Measurements from ENCODE around the gene ARMH3. TPM values are rescaled to one million over a fixed set of nuclear protein-coding genes. Genes with fewer than 3 reads are reported as not detected.

Gene ARMH3
- total RNA-seq, 4 donors from 2014 or later: 12.9 to 19.3 (median 16.2) TPM

- DNase-seq (ENCODE audit: extremely low spot score): no peak
- intact Hi-C loops (cut with DNase I): no loop called here
- TF ChIP-seq POLR2AphosphoS5 (IDR thresholded peaks at IDR 0.05) (no peak), EP300 (IDR thresholded peaks at IDR 0.05) (no peak), CTCF (IDR thresholded peaks at IDR 0.05) (no peak), POLR2A (IDR thresholded peaks at IDR 0.05; ENCODE audit: low read depth) (no peak)
- H3K27ac ChIP-seq (replicated peaks in 1 of 4): no peak overlapping the region
- H3K4me1 ChIP-seq: peaks cover 0 to 18% (median 0%) of the 10 kb centered on the region in 4 donors
- H3K9me3 ChIP-seq: peaks cover 0 to 10% (median 4%) of the 10 kb centered on the region in 4 donors
- no peak overlapping the region for H3K4me3 ChIP-seq
- H3K27me3 ChIP-seq: no peaks in the 10 kb centered on the region
- WGBS: 100% methylated on average over 3 of the region's 3 CpGs
- H3K36me3 ChIP-seq: peaks cover 0 to 8% (median 0%) of the 10 kb centered on the region in 4 donors
Observed at GRCh38 chr10:101858723-101859500, 197.1 kb downstream of the ARMH3 start.

GRCh38 chr10:101857802-101858476 lies 198.0 kb downstream of the ARMH3 start:
- Histone ChIP-seq H3K36me3 (peaks cover 0 to 8% (median 0%) of the 10 kb centered on the region in 4 donors), H3K27ac (replicated peaks in 1 of 4) (no peak overlapping the region), H3K27me3 (no peaks in the 10 kb centered on the region), H3K9me3 (peaks cover 0 to 10% (median 4%) of the 10 kb centered on the region in 4 donors), H3K4me1 (peaks cover 0 to 18% (median 0%) of the 10 kb centered on the region in 4 donors), H3K4me3 (no peak overlapping the region)
- intact Hi-C loops (cut with DNase I): no loop called here
- WGBS: 100% methylated on average over 1 of the region's 1 CpG
- no peak for DNase-seq (ENCODE audit: extremely low spot score)
- no peak for TF ChIP-seq EP300 (IDR thresholded peaks at IDR 0.05)
- TF ChIP-seq POLR2AphosphoS5 (IDR thresholded peaks at IDR 0.05): no peak
- TF ChIP-seq CTCF (IDR thresholded peaks at IDR 0.05): no peak
- no peak for TF ChIP-seq POLR2A (IDR thresholded peaks at IDR 0.05; ENCODE audit: low read depth)

GRCh38 chr10:101856626-101857025 lies 199.3 kb downstream of the ARMH3 start:
- H3K9me3 ChIP-seq: peaks cover 0 to 10% (median 4%) of the 10 kb centered on the region in 4 donors
- intact Hi-C loops (cut with DNase I): no loop called here
- H3K27ac ChIP-seq (replicated peaks in 1 of 4): no peak overlapping the region
- no peaks in the 10 kb centered on the region for H3K27me3 ChIP-seq
- H3K36me3 ChIP-seq: no peaks in the 10 kb centered on the region
- peaks cover 3 to 21% (median 6%) of the 10 kb centered on the region in 4 donors for H3K4me1 ChIP-seq
- DNase-seq (ENCODE audit: extremely low spot score): no peak
- H3K4me3 ChIP-seq: no peak overlapping the region
- TF ChIP-seq POLR2A (IDR thresholded peaks at IDR 0.05; ENCODE audit: low read depth): no peak

GRCh38 chr10:101851411-101852116 lies 204.4 kb downstream of the ARMH3 start:
- no peak for DNase-seq (ENCODE audit: extremely low spot score)
- no peak overlapping the region for H3K4me3 ChIP-seq
- no peak overlapping the region for H3K27ac ChIP-seq (replicated peaks in 1 of 4)
- H3K27me3 ChIP-seq: no peaks in the 10 kb centered on the region
- no peak for TF ChIP-seq EP300 (IDR thresholded peaks at IDR 0.05)
- TF ChIP-seq POLR2A (IDR thresholded peaks at IDR 0.05; ENCODE audit: low read depth): no peak
- TF ChIP-seq POLR2AphosphoS5 (IDR thresholded peaks at IDR 0.05): no peak
- TF ChIP-seq CTCF (IDR thresholded peaks at IDR 0.05): no peak
- intact Hi-C loops (cut with DNase I): no loop called here
- H3K9me3 ChIP-seq: no peaks in the 10 kb centered on the region
- peaks cover 11 to 32% (median 25%) of the 10 kb centered on the region in 4 donors for H3K36me3 ChIP-seq
- WGBS: 88% methylated on average over 2 of the region's 4 CpGs
- H3K4me1 ChIP-seq: peaks cover 9 to 35% (median 13%) of the 10 kb centered on the region in 4 donors

- H3K4me1 ChIP-seq: peaks cover 9 to 34% (median 13%) of the 10 kb centered on the region in 4 donors
- H3K36me3 ChIP-seq: peaks cover 14 to 40% (median 31%) of the 10 kb centered on the region in 4 donors
- WGBS: 82% methylated on average over 3 of the region's 3 CpGs
Observed at GRCh38 chr10:101850749-101851148, 205.2 kb downstream of the ARMH3 start.

More at GRCh38 chr10:101850749-101851148, 205.2 kb downstream of the ARMH3 start:
- H3K27me3 ChIP-seq: peaks cover 0 to 2% (median 0%) of the 10 kb centered on the region in 4 donors
- no peak overlapping the region for H3K27ac ChIP-seq (replicated peaks in 1 of 4)
- H3K4me3 ChIP-seq: no peak overlapping the region
- no peaks in the 10 kb centered on the region for H3K9me3 ChIP-seq
- intact Hi-C loops (cut with DNase I): no loop called here
- TF ChIP-seq POLR2AphosphoS5 (IDR thresholded peaks at IDR 0.05): no peak
- DNase-seq (ENCODE audit: extremely low spot score): no peak

All from esophagus muscularis mucosa (tissue), 4 donors.